ENCODE results near the gene XCL2. TPM values are rescaled to one million over a fixed set of nuclear protein-coding genes. Genes with fewer than 3 reads are reported as not detected.
"Not testable (repeated sequence)": the region's sequence is repeated elsewhere in the genome, so short reads cannot be mapped to it uniquely, and the experiment has no call there.

Gene XCL2, protein sequence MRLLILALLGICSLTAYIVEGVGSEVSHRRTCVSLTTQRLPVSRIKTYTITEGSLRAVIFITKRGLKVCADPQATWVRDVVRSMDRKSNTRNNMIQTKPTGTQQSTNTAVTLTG
- total RNA-seq = not detected

DNA sequence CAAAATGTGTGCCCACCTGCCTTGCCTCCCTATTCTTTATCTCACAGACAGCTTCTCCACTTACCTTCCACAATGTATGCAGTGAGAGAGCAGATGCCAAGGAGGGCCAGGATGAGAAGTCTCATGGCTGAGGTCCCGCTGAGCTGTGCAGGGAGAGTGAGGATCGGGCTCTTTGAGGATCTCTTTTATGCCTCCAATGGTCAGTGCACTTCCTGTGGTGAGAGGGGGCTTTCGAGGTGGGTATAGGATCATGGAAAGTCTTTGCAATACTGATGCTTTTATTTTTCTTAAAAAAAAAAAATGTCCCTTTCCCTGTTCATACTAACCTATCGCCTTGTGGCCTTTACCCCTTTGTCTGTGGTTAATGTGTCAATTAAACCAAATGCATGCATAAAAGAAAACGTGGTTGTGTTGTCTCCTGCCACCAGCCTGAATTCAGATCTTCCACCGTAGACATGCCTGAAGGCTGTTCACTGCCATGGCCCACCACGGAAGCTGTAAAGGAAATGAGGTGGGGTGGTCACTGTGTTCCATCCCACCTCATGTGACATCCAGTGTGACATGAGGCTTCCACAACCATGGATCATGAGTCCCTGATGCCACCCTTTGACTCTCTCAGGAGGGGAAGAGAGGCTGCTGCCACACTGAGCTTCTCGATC is at the start of gene XCL2:
Gene XCL2, minus strand, starts transcription at position 158 of the 659 bp plus-strand sequence. Its CDS starts 33 bp downstream, at position 125.
- POLR2A ChIA-PET, H3K27me3 Mint-ChIP-seq, CTCF ChIA-PET, DNase-seq, H3K9me3 Mint-ChIP-seq, H3K4me3 Mint-ChIP-seq, H3K4me1 Mint-ChIP-seq: not testable (repeated sequence)
- H3K36me3 Mint-ChIP-seq (ENCODE audit: low read depth) = peaks cover 14% of the 10 kb centered on the region
- H3K27ac Mint-ChIP-seq = peak within 1 kb of the TSS; percentile 20

DNA sequence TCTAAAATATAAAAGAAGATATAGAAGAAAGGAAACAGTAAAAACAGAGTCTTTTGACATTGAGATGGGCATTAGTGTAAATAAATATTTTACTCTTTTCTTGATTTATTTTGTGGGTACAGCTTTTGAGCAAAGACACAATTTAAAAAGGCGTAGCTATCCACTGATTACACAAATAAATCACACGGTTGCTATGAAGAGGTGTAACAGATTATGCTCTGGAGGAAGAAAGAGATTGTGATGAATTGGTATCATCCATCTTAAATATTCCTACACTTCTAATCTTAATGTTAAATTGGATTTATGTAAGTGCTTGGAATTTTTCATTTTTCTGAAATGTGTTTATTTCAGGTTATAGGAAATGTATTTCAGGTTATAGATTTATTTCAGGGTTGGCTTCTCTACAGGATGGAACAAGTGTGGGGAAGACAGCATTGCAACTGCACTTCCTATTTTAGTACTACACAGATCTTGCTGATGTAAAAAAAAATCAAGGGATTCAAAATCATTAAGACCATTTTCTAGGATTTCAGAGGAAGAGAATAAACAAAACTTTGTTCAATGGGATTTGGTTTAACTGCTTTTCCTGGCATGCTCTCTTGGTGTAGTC is 47.9 kb upstream of the XCL2 start:
- Mint-ChIP-seq H3K4me3 (no peak overlapping the region), H3K4me1 (no peaks in the 10 kb centered on the region)
- POLR2A ChIA-PET = no interaction called here

DNA sequence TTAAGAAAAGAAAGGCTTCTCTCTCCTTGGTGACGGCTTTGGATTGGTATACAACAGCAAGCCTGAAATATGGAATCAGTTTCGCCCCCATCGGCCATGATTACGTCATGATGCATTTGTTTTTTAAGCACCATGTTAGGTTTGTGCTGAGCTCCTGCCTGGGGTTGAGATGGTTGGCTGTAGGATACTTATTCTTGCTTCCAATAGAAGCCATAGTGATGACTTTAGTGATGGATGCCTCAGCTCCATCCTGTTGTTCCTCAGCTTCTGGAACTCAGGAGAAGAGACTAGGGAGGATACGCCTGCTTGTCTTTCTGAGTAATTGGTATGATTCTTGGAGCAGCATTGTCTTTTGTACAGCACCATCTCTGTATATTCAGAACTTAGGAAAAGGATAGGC is 47.3 kb upstream of the XCL2 start:
- H3K27ac Mint-ChIP-seq = no peak overlapping the region
- CTCF ChIA-PET = interaction anchor here (1.5 kb wide), 1 partner anchor 13 kb away, joined by 6 read pairs; no protein-coding TSS in a partner anchor
- peaks cover 6% of the 10 kb centered on the region for H3K9me3 Mint-ChIP-seq
- POLR2A ChIA-PET = no interaction called here
- H3K4me3 Mint-ChIP-seq = no peak overlapping the region
- H3K36me3 Mint-ChIP-seq (ENCODE audit: low read depth) = peaks cover 5% of the 10 kb centered on the region
- H3K4me1 Mint-ChIP-seq = no peaks in the 10 kb centered on the region
- peaks cover 2% of the 10 kb centered on the region for H3K27me3 Mint-ChIP-seq
- no peak for DNase-seq

More for the DNA sequence above, 47.9 kb upstream of the XCL2 start:
- H3K9me3 Mint-ChIP-seq = peaks cover 6% of the 10 kb centered on the region
- H3K36me3 Mint-ChIP-seq (ENCODE audit: low read depth) = peaks cover 5% of the 10 kb centered on the region
- H3K27ac Mint-ChIP-seq = no peak overlapping the region
- CTCF ChIA-PET = interaction anchor here (1.5 kb wide), 1 partner anchor 12 kb away, joined by 6 read pairs; no protein-coding TSS in a partner anchor
- peaks cover 2% of the 10 kb centered on the region for H3K27me3 Mint-ChIP-seq
- no peak for DNase-seq

DNA sequence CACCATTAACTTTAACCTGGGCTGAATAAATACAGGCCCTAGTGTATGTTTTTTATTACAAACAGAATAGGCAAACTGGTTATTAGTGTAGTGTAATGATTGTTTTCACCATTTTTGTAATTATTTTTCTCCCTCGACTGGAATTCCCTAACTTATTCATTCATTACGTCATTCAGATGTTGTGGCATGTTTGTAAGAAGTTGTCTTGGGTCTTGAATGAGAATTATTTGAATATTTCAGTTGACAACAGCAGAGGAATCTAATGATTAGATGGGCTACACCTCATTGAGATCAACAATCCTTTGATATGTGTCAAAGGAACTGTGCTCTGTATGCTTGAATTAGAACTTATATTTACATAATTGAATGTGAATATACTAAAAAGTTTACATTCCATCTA is 45.4 kb upstream of the XCL2 start:
- Mint-ChIP-seq H3K4me3 (no peak overlapping the region), H3K27ac (no peak overlapping the region), H3K27me3 (peaks cover 2% of the 10 kb centered on the region), H3K9me3 (peaks cover 6% of the 10 kb centered on the region), H3K4me1 (no peaks in the 10 kb centered on the region), H3K36me3 (ENCODE audit: low read depth) (peaks cover 5% of the 10 kb centered on the region)
- ChIA-PET POLR2A (no interaction called here), CTCF (no interaction called here)
- no peak for DNase-seq

DNA sequence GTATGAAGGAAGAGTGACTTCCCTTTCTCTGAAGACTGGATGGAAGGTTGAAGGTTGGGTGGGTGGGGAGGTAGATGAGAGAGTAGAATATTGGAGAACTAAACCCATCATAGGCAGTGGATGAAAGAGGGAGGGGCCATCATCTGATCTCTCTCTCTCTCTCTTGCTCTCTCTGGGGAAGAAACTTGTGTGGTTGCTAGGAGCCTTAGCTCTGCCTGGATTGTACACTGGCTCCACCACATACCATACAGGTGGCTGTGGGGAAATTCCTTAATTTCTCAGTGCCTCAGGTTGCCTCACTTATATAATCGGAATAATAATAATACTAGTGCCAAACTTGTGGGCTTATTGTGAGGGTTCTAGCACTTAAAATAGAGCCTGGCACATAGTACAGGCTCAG is 42.1 kb upstream of the XCL2 start:
- Mint-ChIP-seq H3K4me1 (no peaks in the 10 kb centered on the region), H3K4me3 (no peak overlapping the region), H3K27me3 (peaks cover under 1% of the 10 kb centered on the region), H3K9me3 (peaks cover 6% of the 10 kb centered on the region), H3K36me3 (ENCODE audit: low read depth) (peaks cover 5% of the 10 kb centered on the region), H3K27ac (no peak overlapping the region)
- no peak for DNase-seq
- CTCF ChIA-PET = interaction anchor here (1.3 kb wide), 1 partner anchor 147 kb away, joined by 4 read pairs; no protein-coding TSS in a partner anchor
- POLR2A ChIA-PET = no interaction called here

DNA sequence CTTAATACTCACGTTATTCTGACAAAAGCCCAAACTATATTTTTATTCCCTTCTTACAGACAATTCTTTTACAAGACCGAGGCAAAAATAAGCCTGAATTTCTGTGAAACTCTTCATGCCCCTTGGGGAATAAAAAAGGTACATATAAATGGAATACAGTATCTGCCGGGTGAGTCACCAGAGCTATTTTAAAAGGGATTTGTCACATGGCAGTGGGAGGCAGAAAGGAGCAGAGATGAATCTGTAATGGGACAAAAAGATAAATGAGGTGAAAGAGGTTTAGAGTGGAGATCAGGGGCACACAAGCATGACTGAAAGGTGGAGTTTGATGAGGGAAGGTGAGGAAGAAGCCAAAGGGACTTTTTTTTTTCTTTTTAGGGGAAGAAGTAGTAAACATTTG is 41.4 kb upstream of the XCL2 start:
- Mint-ChIP-seq H3K27ac (no peak overlapping the region), H3K4me1 (no peaks in the 10 kb centered on the region), H3K9me3 (peaks cover 6% of the 10 kb centered on the region), H3K4me3 (no peak overlapping the region), H3K36me3 (ENCODE audit: low read depth) (peaks cover 5% of the 10 kb centered on the region), H3K27me3 (no peaks in the 10 kb centered on the region)
- POLR2A ChIA-PET = no interaction called here
- no peak for DNase-seq
- CTCF ChIA-PET = interaction anchor here (0.7 to 1.7 kb wide), 4 partner anchors 14 to 146 kb away, joined by 3 to 5 read pairs (median 4); no protein-coding TSS in a partner anchor

DNA sequence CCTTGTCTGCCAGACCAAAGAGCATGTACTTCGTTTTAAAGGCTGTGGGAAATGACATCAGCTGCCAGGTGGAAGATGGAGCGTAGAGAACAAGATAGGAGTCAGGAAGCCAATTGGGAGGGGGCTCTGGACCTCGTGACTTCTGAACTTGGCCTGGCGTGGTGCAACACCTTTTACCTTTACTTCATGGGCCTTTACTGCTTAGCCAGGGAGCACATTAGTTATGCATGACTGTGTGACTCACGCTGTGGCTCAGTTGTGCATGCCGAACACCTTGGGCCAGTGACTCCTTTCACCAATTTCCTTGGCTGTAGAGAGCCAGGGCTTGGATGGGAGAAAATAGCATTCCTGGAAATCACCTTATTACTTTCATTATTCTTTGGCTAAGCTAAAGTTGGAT is 39.8 kb upstream of the XCL2 start:
- Mint-ChIP-seq H3K36me3 (ENCODE audit: low read depth) (peaks cover 5% of the 10 kb centered on the region), H3K4me1 (no peaks in the 10 kb centered on the region), H3K27ac (no peak overlapping the region), H3K9me3 (peaks cover 6% of the 10 kb centered on the region), H3K4me3 (no peak overlapping the region), H3K27me3 (no peaks in the 10 kb centered on the region)
- CTCF ChIA-PET = interaction anchor here (2.6 kb wide), 1 partner anchor 140 kb away, joined by 7 read pairs; no protein-coding TSS in a partner anchor
- POLR2A ChIA-PET = no interaction called here
- no peak for DNase-seq

DNA sequence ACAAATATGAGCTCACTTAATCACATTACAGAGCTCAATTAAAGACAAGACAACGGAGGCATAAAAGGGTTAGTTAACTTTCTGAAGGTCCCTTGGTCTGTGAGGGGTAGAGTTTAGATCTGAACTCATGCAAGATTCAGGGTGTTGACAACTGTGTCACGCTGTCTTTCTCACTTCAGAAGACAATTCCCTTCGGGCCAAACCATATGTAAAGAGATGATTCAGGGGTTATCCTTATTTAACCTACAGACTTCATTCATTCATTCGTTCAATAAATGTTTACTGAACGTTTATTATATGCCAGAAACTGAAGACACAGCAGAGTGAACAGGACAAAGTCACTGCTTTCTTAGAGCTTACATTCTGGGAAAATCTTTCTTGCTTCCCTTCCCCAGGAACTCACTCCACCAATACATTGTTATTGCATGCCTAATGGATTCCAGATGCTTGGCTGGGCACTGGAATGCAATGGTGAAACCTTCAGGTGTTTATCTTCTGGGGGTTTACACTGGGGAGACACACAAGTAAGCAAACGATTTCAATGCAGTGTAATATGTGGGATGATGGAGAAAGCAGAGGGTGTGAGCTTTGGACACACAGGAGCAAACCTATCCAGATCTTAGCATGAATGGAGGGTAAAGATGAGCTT is 39.0 kb upstream of the XCL2 start:
- no peaks in the 10 kb centered on the region for H3K27me3 Mint-ChIP-seq
- H3K36me3 Mint-ChIP-seq (ENCODE audit: low read depth) = peaks cover 5% of the 10 kb centered on the region
- no peak overlapping the region for H3K4me3 Mint-ChIP-seq
- peaks cover 6% of the 10 kb centered on the region for H3K9me3 Mint-ChIP-seq
- POLR2A ChIA-PET = no interaction called here
- H3K27ac Mint-ChIP-seq = no peak overlapping the region
- no peak for DNase-seq
- H3K4me1 Mint-ChIP-seq = no peaks in the 10 kb centered on the region
- CTCF ChIA-PET = interaction anchor here (0.8 to 2.6 kb wide), 3 partner anchors 23 to 146 kb away, joined by 3 to 7 read pairs (median 4); no protein-coding TSS in a partner anchor

DNA sequence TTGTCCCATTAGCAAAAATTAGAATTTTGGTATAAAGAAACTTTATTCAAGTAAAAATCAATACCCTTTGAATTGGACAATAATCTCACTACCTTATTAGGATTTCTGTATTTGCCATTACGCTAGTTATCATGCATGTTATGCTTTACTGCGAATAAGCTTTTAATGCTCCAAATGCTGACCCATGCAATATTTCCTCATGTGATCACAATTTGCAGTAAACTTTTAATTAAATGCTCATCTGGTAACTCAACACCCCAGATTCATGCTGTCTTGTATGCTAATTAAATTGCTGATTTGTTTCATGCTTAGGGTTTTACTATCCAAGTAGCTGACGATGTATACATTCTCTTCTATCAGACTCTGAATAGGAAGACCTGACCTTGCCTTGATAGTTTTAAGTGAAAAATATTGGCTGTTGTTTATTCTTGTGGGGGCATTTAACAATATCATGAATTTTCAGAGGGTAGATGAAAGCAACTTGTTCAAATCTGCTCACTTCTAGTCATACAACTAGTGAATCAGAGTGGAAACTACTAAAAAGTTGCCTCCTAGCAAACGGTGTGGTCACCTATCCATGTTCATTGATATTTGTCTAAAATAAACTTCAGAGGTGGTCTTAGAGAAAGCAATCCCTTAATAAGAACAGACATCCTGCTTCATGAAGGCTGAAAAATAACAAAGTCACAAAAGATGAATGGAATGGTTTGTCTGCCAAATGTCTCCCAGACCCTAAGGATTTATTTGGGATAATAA is 38.2 kb upstream of the XCL2 start:
- Mint-ChIP-seq H3K27ac (no peak overlapping the region), H3K4me3 (no peak overlapping the region), H3K36me3 (ENCODE audit: low read depth) (no peaks in the 10 kb centered on the region), H3K9me3 (no peaks in the 10 kb centered on the region), H3K27me3 (no peaks in the 10 kb centered on the region), H3K4me1 (no peaks in the 10 kb centered on the region)
- ChIA-PET POLR2A (no interaction called here), CTCF (interaction anchor here (0.8 to 2.6 kb wide), 3 partner anchors 24 to 145 kb away, joined by 3 to 7 read pairs (median 4); no protein-coding TSS in a partner anchor)
- no peak for DNase-seq

DNA sequence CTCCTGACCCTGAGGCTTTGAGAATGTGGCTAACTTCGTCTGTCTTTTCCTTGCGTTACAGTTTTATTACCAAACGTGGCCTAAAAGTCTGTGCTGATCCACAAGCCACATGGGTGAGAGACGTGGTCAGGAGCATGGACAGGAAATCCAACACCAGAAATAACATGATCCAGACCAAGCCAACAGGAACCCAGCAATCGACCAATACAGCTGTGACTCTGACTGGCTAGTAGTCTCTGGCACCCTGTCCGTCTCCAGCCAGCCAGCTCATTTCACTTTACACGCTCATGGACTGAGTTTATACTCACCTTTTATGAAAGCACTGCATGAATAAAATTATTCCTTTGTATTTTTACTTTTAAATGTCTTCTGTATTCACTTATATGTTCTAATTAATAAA is 37.2 kb upstream of the XCL2 start:
- CTCF ChIA-PET; H3K4me3 Mint-ChIP-seq; H3K36me3 Mint-ChIP-seq (ENCODE audit: low read depth); DNase-seq; H3K4me1 Mint-ChIP-seq; H3K9me3 Mint-ChIP-seq; H3K27me3 Mint-ChIP-seq; POLR2A ChIA-PET; H3K27ac Mint-ChIP-seq: not testable (repeated sequence)

DNA sequence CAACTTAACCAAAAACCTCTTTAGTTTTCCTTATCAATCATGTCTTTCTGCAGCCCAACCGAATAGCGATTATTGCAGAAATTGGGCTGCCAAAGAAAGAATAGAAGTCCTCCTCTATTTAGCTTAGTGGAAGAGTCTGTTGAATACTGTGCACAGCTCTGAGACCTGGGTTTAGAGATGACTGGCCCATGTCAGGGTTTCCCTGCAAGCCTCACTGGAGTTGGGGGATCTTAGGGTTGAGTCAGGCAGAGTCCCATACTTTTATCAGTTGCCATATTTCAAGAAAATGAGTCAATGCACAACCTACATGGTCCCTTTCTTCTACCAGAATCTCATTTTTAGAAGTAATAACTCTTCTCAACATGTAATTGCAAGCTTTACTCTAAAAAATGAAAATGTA is 36.5 kb upstream of the XCL2 start:
- ChIA-PET CTCF (interaction anchor here (0.5 kb wide), 1 partner anchor 375 kb away, joined by 3 read pairs; no protein-coding TSS in a partner anchor), POLR2A (interaction anchor here (0.6 kb wide), 1 partner anchor 30 kb away, joined by 3 read pairs; no protein-coding TSS in a partner anchor)
- not testable (repeated sequence) for H3K27ac Mint-ChIP-seq; H3K4me3 Mint-ChIP-seq; H3K9me3 Mint-ChIP-seq; H3K36me3 Mint-ChIP-seq (ENCODE audit: low read depth); H3K27me3 Mint-ChIP-seq; DNase-seq; H3K4me1 Mint-ChIP-seq

DNA sequence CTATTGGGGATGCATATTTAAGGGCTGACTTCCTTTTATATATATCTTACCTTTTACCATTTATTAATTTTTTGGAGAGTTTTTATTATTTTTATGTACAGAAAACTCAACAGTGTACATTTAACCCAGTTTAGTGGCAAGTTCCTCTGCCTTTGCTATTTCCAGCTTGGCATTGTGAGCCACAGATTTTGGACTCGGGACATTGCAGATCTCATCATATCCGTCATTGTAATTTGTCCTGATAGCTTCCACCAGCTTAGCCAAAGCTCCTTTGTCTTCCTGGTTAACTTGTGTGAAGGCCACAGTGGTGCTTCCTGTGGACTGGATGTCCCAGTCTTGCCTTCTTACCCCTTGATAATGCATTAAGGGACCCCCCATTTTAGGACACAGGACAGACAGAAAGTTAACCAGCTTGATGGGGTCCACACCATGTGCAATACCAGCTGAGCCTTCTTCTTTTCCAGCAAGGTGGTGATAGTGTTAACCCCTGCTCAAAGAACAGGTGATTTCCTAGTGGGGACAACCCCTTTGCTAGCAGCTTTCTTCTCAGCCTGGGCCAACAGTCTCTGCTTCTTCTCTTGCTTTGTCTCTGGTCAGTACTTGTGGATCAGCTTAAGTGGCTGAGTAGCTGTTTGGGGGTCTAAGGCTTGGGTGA is 34.9 kb upstream of the XCL2 start:
- H3K9me3 Mint-ChIP-seq; H3K36me3 Mint-ChIP-seq (ENCODE audit: low read depth); DNase-seq; H3K4me3 Mint-ChIP-seq; H3K27ac Mint-ChIP-seq; H3K27me3 Mint-ChIP-seq; POLR2A ChIA-PET: not testable (repeated sequence)
- CTCF ChIA-PET = interaction anchor here (1.1 to 2.2 kb wide), 4 partner anchors 10 to 236 kb away, joined by 3 to 8 read pairs (median 5); no protein-coding TSS in a partner anchor
- H3K4me1 Mint-ChIP-seq = peaks cover 10% of the 10 kb centered on the region
